HepG2 (cell line): ENCODE measurements around the gene TCF3. TPM values are rescaled to one million over a fixed set of nuclear protein-coding genes. Genes with fewer than 3 reads are reported as not detected.

Experiments used
- AGO2 ChIP-seq: fragments of 200-400 bp; formaldehyde crosslinking; optimal IDR thresholded peaks from 2 replicates; pipeline ENCODE3; 2017; ENCODE audit warnings: mild to moderate bottlenecking, low read depth, low read length, moderate library complexity
- BHLHE40 ChIP-seq: IDR thresholded peaks from 2 replicates; pipeline ENCODE4 v1.6.1; 2011; ENCODE audit warnings: low read length, improper control_type of control experiment
- DMAP1 ChIP-seq: IDR thresholded peaks from 2 replicates; pipeline ENCODE4 v1.6.1; 2016
- HDAC2 ChIP-seq: sonication (generic); formaldehyde crosslinking; IDR thresholded peaks from 2 replicates; pipeline ENCODE4 v1.4.0; 2020; ENCODE audit warnings: missing genetic modification reagents
- HNF4G ChIP-seq, 2 experiments: sonication (generic) in 1 of 2; formaldehyde crosslinking in 1 of 2; IDR thresholded peaks; 2 replicates each; pipeline versions ENCODE4 v1.4.0 to v1.6.1; 2011 to 2020; ENCODE audit warnings: borderline replicate concordance in 2 of 2, low read depth in 2 of 2, mild to moderate bottlenecking in 2 of 2, low read length in 1 of 2, missing genetic modification reagents in 1 of 2, moderate library complexity in 1 of 2
- KLF11 ChIP-seq: IDR thresholded peaks from 2 replicates; pipeline ENCODE4 v1.6.1; 2016; ENCODE audit warnings: missing compliant biosample characterization
- MYC ChIP-seq: sonication (generic); formaldehyde crosslinking; IDR thresholded peaks from 2 replicates; pipeline ENCODE4 v1.9.0; 2021; ENCODE audit warnings: missing genetic modification reagents, borderline replicate concordance
- NFKBIZ ChIP-seq: IDR thresholded peaks from 2 replicates; pipeline ENCODE4 v1.6.1; 2018; ENCODE audit warnings: missing genetic modification reagents, missing compliant biosample characterization
- NR2C2 ChIP-seq: sonication (generic); formaldehyde crosslinking; IDR thresholded peaks from 2 replicates; pipeline ENCODE4 v1.4.0; 2020; ENCODE audit warnings: missing genetic modification reagents, mild to moderate bottlenecking, moderate library complexity, borderline replicate concordance
- NR2F1 ChIP-seq, 2 experiments: fragments of 450-650 bp in 1 of 2; formaldehyde crosslinking in 1 of 2; IDR thresholded peaks; 2 replicates each; pipeline versions ENCODE4 v1.5.0 to v1.6.1; 2016 to 2020; ENCODE audit warnings: mild to moderate bottlenecking in 1 of 2, missing compliant biosample characterization in 1 of 2, missing genetic modification reagents in 1 of 2, moderate library complexity in 1 of 2
- PHF21A ChIP-seq: sonication (generic); formaldehyde crosslinking; IDR thresholded peaks from 2 replicates; pipeline ENCODE4 v1.5.0; 2020; ENCODE audit warnings: mild to moderate bottlenecking, missing genetic modification reagents
- POLR2G ChIP-seq: fragments of 200-400 bp; formaldehyde crosslinking; IDR thresholded peaks from 2 replicates; pipeline ENCODE4 v1.6.1; 2018; ENCODE audit warnings: mild to moderate bottlenecking, low read depth, low read length, moderate library complexity
- PPARG ChIP-seq: conservative IDR thresholded peaks from 2 replicates; pipeline ENCODE4 v1.6.1; 2016; ENCODE audit warnings: missing biosample characterization, missing genetic modification reagents
- PRDM4 ChIP-seq: sonication (generic); formaldehyde crosslinking; IDR thresholded peaks from 2 replicates; pipeline ENCODE4 v1.9.0; 2021; ENCODE audit warnings: missing genetic modification reagents, borderline replicate concordance
- SALL1 ChIP-seq: sonication (generic); formaldehyde crosslinking; IDR thresholded peaks from 2 replicates; pipeline ENCODE4 v1.8.0; 2022; ENCODE audit warnings: mild to moderate bottlenecking, missing genetic modification reagents
- TEAD3 ChIP-seq: optimal IDR thresholded peaks from 2 replicates; pipeline ENCODE3; 2016; ENCODE audit warnings: borderline replicate concordance
- ZNF251 ChIP-seq: sonication (generic); formaldehyde crosslinking; IDR thresholded peaks from 2 replicates; pipeline ENCODE4 v1.9.0; 2021; ENCODE audit warnings: mild to moderate bottlenecking, missing genetic modification reagents
- ZNF605 ChIP-seq: sonication (generic); formaldehyde crosslinking; IDR thresholded peaks from 2 replicates; pipeline ENCODE4 v1.8.0; 2022; ENCODE audit warnings: mild to moderate bottlenecking, missing genetic modification reagents
- ZNF614 ChIP-seq: IDR thresholded peaks from 2 replicates; pipeline ENCODE4 v1.6.1; 2018; ENCODE audit warnings: missing biosample characterization, missing genetic modification reagents, inconsistent platforms, borderline replicate concordance
- ZNF652 ChIP-seq: IDR thresholded peaks from 2 replicates; pipeline ENCODE4 v1.6.1; 2016; ENCODE audit warnings: low read depth, borderline replicate concordance
- ZSCAN31 ChIP-seq: sonication (generic); formaldehyde crosslinking; IDR thresholded peaks from 2 replicates; pipeline ENCODE4 v1.5.0; 2020; ENCODE audit warnings: low read depth, mild to moderate bottlenecking, missing genetic modification reagents
- polyA plus RNA-seq, 8 experiments: library from polyadenylated mRNA; depleted of rRNA in 3 of 8; stranded (reverse) in 7 of 8; unstranded in 1 of 8; fragments of >200 nt; fragmentation: Illumina TruSeq in 4 of 8; extraction: Trizol in 4 of 8; gene quantifications; 2 replicates each; pipeline versions ENCODE4 v1.2.1 to v1.2.3, GENCODE V29; 2011 to 2016; ENCODE audit warnings: low read depth in 4 of 8, missing spikeins in 1 of 8, mixed read lengths in 1 of 8; ENCODE audit not compliant: insufficient read depth in 1 of 8
- total RNA-seq, 5 experiments: library from RNA; depleted of rRNA; stranded (reverse); fragments of >200 nt; fragmentation: Illumina TruSeq; extraction: Trizol; gene quantifications; 2 replicates each; pipeline ENCODE4 v1.2.3, GENCODE V29; 2016; ENCODE audit warnings: low read depth in 1 of 5
- TF ChIP-seq, protein P1 (sequence below): sonication (generic); formaldehyde crosslinking; IDR thresholded peaks from 2 replicates; pipeline ENCODE4 v1.9.0; 2022; ENCODE audit warnings: low read depth, missing genetic modification reagents
- TF ChIP-seq, protein P2 (sequence below): sonication (generic); formaldehyde crosslinking; IDR thresholded peaks from 2 replicates; pipeline ENCODE4 v1.5.1; 2020; ENCODE audit warnings: mild to moderate bottlenecking, missing genetic modification reagents, moderate library complexity

Gene TCF3
- total and polyA plus RNA-seq, 2 of the 13 experiments (the other 11 are each of a cell fraction or from before 2014, with no cell fraction given) = 51.4 to 53.2 TPM

DNA sequence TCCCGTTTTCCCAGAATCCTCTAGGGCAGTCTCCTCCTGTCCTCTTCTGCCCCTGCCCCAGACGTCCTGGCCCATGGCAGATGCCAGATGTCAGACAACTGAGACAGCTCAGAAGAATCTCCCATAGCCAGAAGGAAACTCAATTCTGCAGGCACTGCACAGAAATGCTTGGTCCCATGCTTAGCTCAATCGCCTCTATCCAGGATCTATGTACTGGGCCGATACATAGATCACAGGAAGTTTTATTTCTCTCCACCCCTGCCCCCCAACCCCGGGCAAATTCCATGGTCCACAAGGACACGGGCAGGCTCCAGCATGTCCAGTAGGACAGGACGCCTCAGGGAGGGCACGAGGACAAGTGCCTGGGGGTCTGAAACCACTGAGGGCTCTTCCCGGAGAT is 64.5 kb downstream of the TCF3 start (continued):
- TF ChIP-seq ZNF652 (CRISPR knock-in tag) = peak; percentile 30; the same call in 1 of the 2 replicates
- TF ChIP-seq ZNF605 = 0 out of 2 replicates have a peak, but pooled peaks have one; percentile 66
- TF ChIP-seq HNF4G (IDR thresholded peaks at IDR 0.05; ENCODE audit: borderline replicate concordance, low read depth, low read length) = peak; percentile 62
- TF ChIP-seq HNF4G (CRISPR knock-in tag; IDR thresholded peaks at IDR 0.05; ENCODE audit: borderline replicate concordance, low read depth) = no peak; the same call in 1 of the 2 replicates
- no peak for TF ChIP-seq KLF11 (CRISPR knock-in tag)
- TF ChIP-seq HDAC2 (CRISPR knock-in tag) = 0 out of 2 replicates have a peak, but pooled peaks have one; percentile 30
- peak; percentile 74 for TF ChIP-seq SALL1 (CRISPR knock-in tag)
- TF ChIP-seq ZNF614 (CRISPR knock-in tag) = peak; percentile 23; the same call in 1 of the 2 replicates
- no peak for TF ChIP-seq ZNF251 (CRISPR knock-in tag)
- no peak for TF ChIP-seq PRDM4 (CRISPR knock-in tag)
- no peak for TF ChIP-seq NR2C2 (CRISPR knock-in tag)
- no peak for TF ChIP-seq PPARG (CRISPR knock-in tag)
- no peak for TF ChIP-seq NR2F1 (CRISPR knock-in tag; IDR thresholded peaks at IDR 0.05)
- TF ChIP-seq, protein P1, sequence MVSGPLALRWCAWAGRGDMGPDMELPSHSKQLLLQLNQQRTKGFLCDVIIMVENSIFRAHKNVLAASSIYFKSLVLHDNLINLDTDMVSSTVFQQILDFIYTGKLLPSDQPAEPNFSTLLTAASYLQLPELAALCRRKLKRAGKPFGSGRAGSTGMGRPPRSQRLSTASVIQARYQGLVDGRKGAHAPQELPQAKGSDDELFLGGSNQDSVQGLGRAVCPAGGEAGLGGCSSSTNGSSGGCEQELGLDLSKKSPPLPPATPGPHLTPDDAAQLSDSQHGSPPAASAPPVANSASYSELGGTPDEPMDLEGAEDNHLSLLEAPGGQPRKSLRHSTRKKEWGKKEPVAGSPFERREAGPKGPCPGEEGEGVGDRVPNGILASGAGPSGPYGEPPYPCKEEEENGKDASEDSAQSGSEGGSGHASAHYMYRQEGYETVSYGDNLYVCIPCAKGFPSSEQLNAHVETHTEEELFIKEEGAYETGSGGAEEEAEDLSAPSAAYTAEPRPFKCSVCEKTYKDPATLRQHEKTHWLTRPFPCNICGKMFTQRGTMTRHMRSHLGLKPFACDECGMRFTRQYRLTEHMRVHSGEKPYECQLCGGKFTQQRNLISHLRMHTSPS = 0 out of 2 replicates have a peak, but pooled peaks have one; percentile 21
- no peak for TF ChIP-seq BHLHE40
- 0 out of 2 replicates have a peak, but pooled peaks have one; percentile 24 for TF ChIP-seq DMAP1 (CRISPR knock-in tag)
- TF ChIP-seq ZSCAN31 (CRISPR knock-in tag) = 0 out of 2 replicates have a peak, but pooled peaks have one; percentile 24
- peak; percentile 47; the same call in 1 of the 2 replicates for TF ChIP-seq POLR2G
- TF ChIP-seq, protein P2, sequence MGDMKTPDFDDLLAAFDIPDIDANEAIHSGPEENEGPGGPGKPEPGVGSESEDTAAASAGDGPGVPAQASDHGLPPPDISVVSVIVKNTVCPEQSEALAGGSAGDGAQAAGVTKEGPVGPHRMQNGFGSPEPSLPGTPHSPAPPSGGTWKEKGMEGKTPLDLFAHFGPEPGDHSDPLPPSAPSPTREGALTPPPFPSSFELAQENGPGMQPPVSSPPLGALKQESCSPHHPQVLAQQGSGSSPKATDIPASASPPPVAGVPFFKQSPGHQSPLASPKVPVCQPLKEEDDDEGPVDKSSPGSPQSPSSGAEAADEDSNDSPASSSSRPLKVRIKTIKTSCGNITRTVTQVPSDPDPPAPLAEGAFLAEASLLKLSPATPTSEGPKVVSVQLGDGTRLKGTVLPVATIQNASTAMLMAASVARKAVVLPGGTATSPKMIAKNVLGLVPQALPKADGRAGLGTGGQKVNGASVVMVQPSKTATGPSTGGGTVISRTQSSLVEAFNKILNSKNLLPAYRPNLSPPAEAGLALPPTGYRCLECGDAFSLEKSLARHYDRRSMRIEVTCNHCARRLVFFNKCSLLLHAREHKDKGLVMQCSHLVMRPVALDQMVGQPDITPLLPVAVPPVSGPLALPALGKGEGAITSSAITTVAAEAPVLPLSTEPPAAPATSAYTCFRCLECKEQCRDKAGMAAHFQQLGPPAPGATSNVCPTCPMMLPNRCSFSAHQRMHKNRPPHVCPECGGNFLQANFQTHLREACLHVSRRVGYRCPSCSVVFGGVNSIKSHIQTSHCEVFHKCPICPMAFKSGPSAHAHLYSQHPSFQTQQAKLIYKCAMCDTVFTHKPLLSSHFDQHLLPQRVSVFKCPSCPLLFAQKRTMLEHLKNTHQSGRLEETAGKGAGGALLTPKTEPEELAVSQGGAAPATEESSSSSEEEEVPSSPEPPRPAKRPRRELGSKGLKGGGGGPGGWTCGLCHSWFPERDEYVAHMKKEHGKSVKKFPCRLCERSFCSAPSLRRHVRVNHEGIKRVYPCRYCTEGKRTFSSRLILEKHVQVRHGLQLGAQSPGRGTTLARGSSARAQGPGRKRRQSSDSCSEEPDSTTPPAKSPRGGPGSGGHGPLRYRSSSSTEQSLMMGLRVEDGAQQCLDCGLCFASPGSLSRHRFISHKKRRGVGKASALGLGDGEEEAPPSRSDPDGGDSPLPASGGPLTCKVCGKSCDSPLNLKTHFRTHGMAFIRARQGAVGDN (CRISPR knock-in tag) = peak; percentile 82
- TF ChIP-seq MYC (CRISPR knock-in tag) = peak; percentile 41; the same call in 1 of the 2 replicates
- TF ChIP-seq PHF21A = peak; percentile 92
- TF ChIP-seq NFKBIZ (CRISPR knock-in tag) = no peak
- no peak for TF ChIP-seq AGO2
- peak; percentile 77 for TF ChIP-seq TEAD3 (CRISPR knock-in tag)
